Measurements from ENCODE around the gene MACROD2. TPM values are rescaled to one million over a fixed set of nuclear protein-coding genes. Genes with fewer than 3 reads are reported as not detected.

Gene MACROD2
- total RNA-seq, 1 donor from 2014 or later: 6.7 TPM

DNA sequence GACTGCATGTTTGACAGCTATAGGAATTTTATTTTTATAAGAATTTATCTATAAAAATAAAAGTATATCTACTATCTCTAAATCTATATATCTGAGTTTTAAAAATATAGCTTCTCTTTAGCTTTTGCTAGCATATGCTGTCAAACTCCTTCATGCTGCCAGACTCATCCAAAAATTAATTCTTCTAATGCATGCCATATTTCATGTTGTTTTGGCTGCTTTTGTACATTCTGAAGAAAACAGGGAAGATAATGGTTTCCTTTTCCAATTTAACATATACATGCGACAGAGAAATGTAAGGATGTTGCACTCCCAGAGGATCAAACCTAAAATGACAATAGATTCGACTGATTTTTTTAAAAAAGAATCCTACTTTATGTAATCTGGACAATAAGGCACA lies 919.3 kb downstream of the MACROD2 start:
- Mint-ChIP-seq H3K27me3 (no peaks in the 10 kb centered on the region), H3K9me3 (no peaks in the 10 kb centered on the region), H3K27ac (no peak overlapping the region), H3K4me1 (ENCODE audit: unreplicated experiment) (peaks cover 54% of the 10 kb centered on the region), H3K36me3 (no peaks in the 10 kb centered on the region), H3K4me3 (no peak overlapping the region)
- no peak for DNase-seq (ENCODE audit: extremely low spot score, unreplicated experiment)
- TF ChIP-seq, protein P1, sequence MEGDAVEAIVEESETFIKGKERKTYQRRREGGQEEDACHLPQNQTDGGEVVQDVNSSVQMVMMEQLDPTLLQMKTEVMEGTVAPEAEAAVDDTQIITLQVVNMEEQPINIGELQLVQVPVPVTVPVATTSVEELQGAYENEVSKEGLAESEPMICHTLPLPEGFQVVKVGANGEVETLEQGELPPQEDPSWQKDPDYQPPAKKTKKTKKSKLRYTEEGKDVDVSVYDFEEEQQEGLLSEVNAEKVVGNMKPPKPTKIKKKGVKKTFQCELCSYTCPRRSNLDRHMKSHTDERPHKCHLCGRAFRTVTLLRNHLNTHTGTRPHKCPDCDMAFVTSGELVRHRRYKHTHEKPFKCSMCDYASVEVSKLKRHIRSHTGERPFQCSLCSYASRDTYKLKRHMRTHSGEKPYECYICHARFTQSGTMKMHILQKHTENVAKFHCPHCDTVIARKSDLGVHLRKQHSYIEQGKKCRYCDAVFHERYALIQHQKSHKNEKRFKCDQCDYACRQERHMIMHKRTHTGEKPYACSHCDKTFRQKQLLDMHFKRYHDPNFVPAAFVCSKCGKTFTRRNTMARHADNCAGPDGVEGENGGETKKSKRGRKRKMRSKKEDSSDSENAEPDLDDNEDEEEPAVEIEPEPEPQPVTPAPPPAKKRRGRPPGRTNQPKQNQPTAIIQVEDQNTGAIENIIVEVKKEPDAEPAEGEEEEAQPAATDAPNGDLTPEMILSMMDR (conservative IDR thresholded peaks at IDR 0.05): no peak

DNA sequence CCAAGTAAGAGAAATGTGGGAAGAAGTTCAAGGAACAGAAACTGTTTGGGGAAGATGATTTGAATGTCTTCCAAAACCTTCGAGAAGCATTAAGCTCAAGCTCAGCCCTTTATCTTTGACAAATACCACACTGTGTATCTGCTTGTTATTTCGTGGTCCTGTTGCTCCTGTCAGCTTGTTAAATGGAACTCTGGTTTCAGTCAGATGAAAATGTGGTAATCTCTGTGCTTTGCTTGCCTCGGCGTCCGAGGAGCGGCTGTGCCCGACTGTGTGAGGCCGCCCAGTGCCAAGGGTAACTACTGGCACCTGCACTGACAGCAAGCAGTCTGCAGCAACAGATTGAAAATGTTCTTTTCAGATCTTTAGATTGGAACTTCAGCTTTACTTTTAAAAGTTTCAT lies 920.0 kb downstream of the MACROD2 start:
- Mint-ChIP-seq H3K27me3 (no peaks in the 10 kb centered on the region), H3K27ac (no peak overlapping the region), H3K4me1 (ENCODE audit: unreplicated experiment) (peaks cover 53% of the 10 kb centered on the region), H3K9me3 (no peaks in the 10 kb centered on the region), H3K4me3 (no peak overlapping the region), H3K36me3 (no peaks in the 10 kb centered on the region)
- no peak for DNase-seq (ENCODE audit: extremely low spot score, unreplicated experiment)
- TF ChIP-seq, protein P1 (conservative IDR thresholded peaks at IDR 0.05): no peak

DNA sequence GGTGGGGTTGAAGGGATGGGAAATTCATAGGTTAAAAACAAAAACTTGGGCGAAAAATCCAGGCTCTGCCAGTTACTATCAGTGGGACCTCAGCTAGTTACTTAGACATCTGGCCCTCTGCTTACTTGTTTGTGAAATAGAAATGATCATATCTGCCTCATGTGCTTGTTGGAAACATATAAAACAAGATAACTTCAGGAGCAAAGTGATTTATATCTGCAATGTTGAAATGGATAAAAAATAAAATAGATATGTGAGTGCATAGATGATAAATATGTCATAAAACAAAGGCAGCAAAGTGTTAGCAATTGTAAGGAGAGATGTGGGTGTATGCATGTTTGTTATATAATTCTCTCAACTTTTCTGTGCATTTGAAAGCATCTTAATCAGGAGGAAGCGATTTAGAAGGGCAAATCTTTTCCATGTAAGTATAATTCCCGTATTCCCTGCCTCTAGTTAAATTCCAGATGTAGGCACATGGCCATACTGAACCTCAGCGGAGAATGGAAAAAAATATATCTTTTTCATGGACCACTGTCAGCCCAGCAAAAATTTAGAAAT lies 921.1 kb downstream of the MACROD2 start:
- no peaks in the 10 kb centered on the region for H3K27me3 Mint-ChIP-seq
- no peaks in the 10 kb centered on the region for H3K9me3 Mint-ChIP-seq
- TF ChIP-seq, protein P1 (conservative IDR thresholded peaks at IDR 0.05): no peak
- no peak for DNase-seq (ENCODE audit: extremely low spot score, unreplicated experiment)
- no peak overlapping the region for H3K27ac Mint-ChIP-seq
- no peak overlapping the region for H3K4me3 Mint-ChIP-seq
- peaks cover 46% of the 10 kb centered on the region for H3K4me1 Mint-ChIP-seq (ENCODE audit: unreplicated experiment)
- H3K36me3 Mint-ChIP-seq: no peaks in the 10 kb centered on the region

DNA sequence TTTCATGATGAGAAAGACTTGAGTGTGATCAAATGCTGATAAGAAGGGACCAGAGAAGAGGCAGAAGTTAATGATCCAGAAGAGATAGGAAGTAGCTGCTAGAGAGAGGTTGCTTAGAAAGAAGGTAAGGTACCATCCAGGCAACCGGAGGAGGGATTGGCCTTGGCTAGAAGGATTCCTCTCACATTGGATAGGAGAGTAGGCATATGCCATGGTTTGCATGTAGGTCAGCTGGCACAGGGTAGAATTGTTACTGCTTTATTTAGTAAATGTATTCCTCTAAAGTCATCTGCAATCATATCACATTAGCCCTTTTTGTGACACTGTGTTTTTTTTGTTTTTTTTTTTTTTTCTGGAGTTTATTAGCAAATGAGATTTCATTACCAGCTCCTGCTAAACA lies 923.0 kb downstream of the MACROD2 start:
- no peak for DNase-seq (ENCODE audit: extremely low spot score, unreplicated experiment)
- no peak overlapping the region for H3K4me3 Mint-ChIP-seq
- no peaks in the 10 kb centered on the region for H3K36me3 Mint-ChIP-seq
- no peak overlapping the region for H3K27ac Mint-ChIP-seq
- no peaks in the 10 kb centered on the region for H3K27me3 Mint-ChIP-seq
- no peaks in the 10 kb centered on the region for H3K9me3 Mint-ChIP-seq
- TF ChIP-seq, protein P1 (conservative IDR thresholded peaks at IDR 0.05): no peak
- H3K4me1 Mint-ChIP-seq (ENCODE audit: unreplicated experiment): peaks cover 54% of the 10 kb centered on the region

DNA sequence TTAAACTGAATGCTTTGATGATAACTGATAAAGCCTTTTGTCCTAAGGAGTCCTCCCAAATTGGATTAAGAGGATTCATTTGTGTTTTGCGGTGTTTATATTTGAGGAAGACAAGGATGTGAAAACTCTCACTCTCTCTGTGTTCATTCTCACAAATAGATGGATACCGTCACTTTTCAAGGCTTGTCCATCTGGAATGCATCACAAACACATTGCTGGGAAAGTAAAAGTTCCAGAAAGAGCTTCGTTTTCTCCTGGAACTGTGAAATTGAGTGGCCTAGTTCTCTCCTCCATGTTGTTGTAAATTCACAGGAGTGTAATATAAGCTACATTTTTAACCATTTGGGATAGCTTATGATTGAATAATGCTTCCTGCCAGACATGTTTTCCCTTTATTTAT lies 923.7 kb downstream of the MACROD2 start:
- no peaks in the 10 kb centered on the region for H3K36me3 Mint-ChIP-seq
- peak overlapping the region; percentile 73 for H3K4me3 Mint-ChIP-seq
- no peak for DNase-seq (ENCODE audit: extremely low spot score, unreplicated experiment)
- peak overlapping the region; percentile 74 for H3K27ac Mint-ChIP-seq
- peaks cover 55% of the 10 kb centered on the region for H3K4me1 Mint-ChIP-seq (ENCODE audit: unreplicated experiment)
- H3K9me3 Mint-ChIP-seq: no peaks in the 10 kb centered on the region
- H3K27me3 Mint-ChIP-seq: no peaks in the 10 kb centered on the region
- TF ChIP-seq, protein P1 (conservative IDR thresholded peaks at IDR 0.05): no peak
